Smooth muscle cell (in vitro differentiated cells): Measurements from ENCODE around the gene THRB. TPM values are rescaled to one million over a fixed set of nuclear protein-coding genes. Genes with fewer than 3 reads are reported as not detected.

Source experiments
- DNase-seq: peaks from one replicate; lab custom pipeline; 2025; ENCODE audit not compliant: unreplicated experiment; lab: John Stamatoyannopoulos, UW
- H2AFZ ChIP-seq: fragments of 200-600 bp; sonication (generic); 2 replicates; pipeline ENCODE4 v1.6.0; 2016; ENCODE audit warnings: antibody characterized with exemption, low read depth, mild to moderate bottlenecking
- H3F3A ChIP-seq: fragments of 200-600 bp; sonication (generic); 2 replicates; pipeline ENCODE4 v1.6.0; 2017; ENCODE audit warnings: antibody characterized with exemption, low read depth
- H3K27ac ChIP-seq: fragments of 200-600 bp; sonication (generic); 2 replicates; pipeline ENCODE4 v1.5.1; 2016; ENCODE audit warnings: low read depth, mild to moderate bottlenecking
- H3K27me3 ChIP-seq: fragments of 200-600 bp; sonication (generic); 2 replicates; pipeline ENCODE4 v1.6.1; 2016; ENCODE audit warnings: low read depth, mild to moderate bottlenecking
- H3K36me3 ChIP-seq: fragments of 200-600 bp; sonication (generic); 2 replicates; pipeline ENCODE4 v1.5.1; 2016; ENCODE audit warnings: low read depth
- H3K4me1 ChIP-seq: fragments of 200-600 bp; sonication (generic); 2 replicates; pipeline ENCODE4 v1.5.1; 2016; ENCODE audit warnings: low read depth
- H3K4me2 ChIP-seq: fragments of 200-600 bp; sonication (generic); 2 replicates; pipeline ENCODE4 v1.6.0; 2016; ENCODE audit warnings: mild to moderate bottlenecking
- H3K4me3 ChIP-seq: fragments of 200-600 bp; sonication (generic); 2 replicates; pipeline ENCODE4 v1.5.1; 2016; ENCODE audit warnings: mild to moderate bottlenecking
- H3K79me2 ChIP-seq: fragments of 200-600 bp; sonication (generic); 2 replicates; pipeline ENCODE4 v1.6.0; 2016; ENCODE audit warnings: low read depth, mild to moderate bottlenecking
- H3K9ac ChIP-seq: fragments of 200-600 bp; sonication (generic); 2 replicates; pipeline ENCODE4 v1.6.0; 2016; ENCODE audit warnings: low read depth
- H3K9me3 ChIP-seq: fragments of 200-600 bp; sonication (generic); replicated peaks from 2 replicates; pipeline ENCODE4 v1.5.1; 2016; ENCODE audit warnings: low read depth
- H4K20me1 ChIP-seq: fragments of 200-600 bp; sonication (generic); 2 replicates; pipeline ENCODE4 v1.6.0; 2016; ENCODE audit warnings: low read depth
- CTCF ChIP-seq: fragments of 200-600 bp; sonication (generic); IDR thresholded peaks from 2 replicates; pipeline ENCODE4 v1.5.1; 2017; ENCODE audit warnings: borderline replicate concordance, mild to moderate bottlenecking, antibody characterized with exemption; ENCODE audit not compliant: insufficient read depth, poor library complexity, severe bottlenecking
- WGBS: methylation state at CpG from one replicate; pipeline ENCODE4 v1.1.7; 2016; ENCODE audit warnings: low lambda C conversion rate; 5-methylcytosine and 5-hydroxymethylcytosine counted together
- polyA plus RNA-seq: library from polyadenylated mRNA; unstranded; fragments of >200 nt; fragmentation: Nextera tagmentation; extraction: Ambion mirVana; gene quantifications from 2 replicates; pipeline ENCODE4 v1.2.1, GENCODE V29; 2016
- total RNA-seq: library from RNA; depleted of rRNA; stranded (reverse); fragments of >200 nt; gene quantifications from 2 replicates; pipeline ENCODE4 v1.2.3, GENCODE V29; 2014

The THRB gene
- total and polyA plus RNA-seq, 2 experiments from 2014 or later = 5.6 to 43.8 TPM

- Histone ChIP-seq H2AFZ (no peak overlapping the region), H3K4me2 (no peak overlapping the region), H3K9ac (no peak overlapping the region), H3K27ac (no peak overlapping the region), H3F3A (no peaks in the 10 kb centered on the region), H3K4me1 (peaks cover 11% of the 10 kb centered on the region), H3K4me3 (no peak overlapping the region), H3K79me2 (no peaks in the 10 kb centered on the region), H4K20me1 (no peaks in the 10 kb centered on the region), H3K9me3 (no peaks in the 10 kb centered on the region), H3K27me3 (no peaks in the 10 kb centered on the region), H3K36me3 (no peaks in the 10 kb centered on the region)
- WGBS = 34% methylated on average over 2 of the region's 2 CpGs
- no peak for TF ChIP-seq CTCF
- DNase-seq = no peak
Observed at GRCh38 chr3:24270204-24270691, 224.4 kb downstream of the THRB start.

GRCh38 chr3:24264748-24265158 lies 229.9 kb downstream of the THRB start:
- H3K9ac ChIP-seq = no peak overlapping the region
- H4K20me1 ChIP-seq = no peaks in the 10 kb centered on the region
- H3K27me3 ChIP-seq = no peaks in the 10 kb centered on the region
- H3K27ac ChIP-seq = no peak overlapping the region
- H3K4me1 ChIP-seq = no peaks in the 10 kb centered on the region
- no peak for DNase-seq
- H3F3A ChIP-seq = peaks cover 12% of the 10 kb centered on the region
- H3K4me2 ChIP-seq = no peak overlapping the region
- no peaks in the 10 kb centered on the region for H3K9me3 ChIP-seq
- H3K79me2 ChIP-seq = no peaks in the 10 kb centered on the region
- TF ChIP-seq CTCF = peak; percentile 64
- no peaks in the 10 kb centered on the region for H3K36me3 ChIP-seq
- no peak overlapping the region for H2AFZ ChIP-seq
- H3K4me3 ChIP-seq = no peak overlapping the region
- 59% methylated on average over 3 of the region's 3 CpGs for WGBS

GRCh38 chr3:24264011-24264410 lies 230.6 kb downstream of the THRB start:
- no peak for TF ChIP-seq CTCF
- Histone ChIP-seq H3K27ac (no peak overlapping the region), H3K27me3 (no peaks in the 10 kb centered on the region), H3K4me2 (no peak overlapping the region), H2AFZ (no peak overlapping the region), H4K20me1 (no peaks in the 10 kb centered on the region), H3F3A (peaks cover 12% of the 10 kb centered on the region), H3K79me2 (no peaks in the 10 kb centered on the region), H3K36me3 (no peaks in the 10 kb centered on the region), H3K4me1 (no peaks in the 10 kb centered on the region), H3K9ac (no peak overlapping the region), H3K4me3 (no peak overlapping the region), H3K9me3 (no peaks in the 10 kb centered on the region)
- no peak for DNase-seq
- 94% methylated on average over 1 of the region's 1 CpG for WGBS

GRCh38 chr3:24263069-24263668 lies 231.5 kb downstream of the THRB start:
- no peaks in the 10 kb centered on the region for H3K9me3 ChIP-seq
- H3K36me3 ChIP-seq = no peaks in the 10 kb centered on the region
- no peaks in the 10 kb centered on the region for H3K27me3 ChIP-seq
- no peak for TF ChIP-seq CTCF
- H3K27ac ChIP-seq = no peak overlapping the region
- H3K4me3 ChIP-seq = no peak overlapping the region
- DNase-seq = no peak
- H3K4me1 ChIP-seq = peaks cover 1% of the 10 kb centered on the region
- no peak overlapping the region for H2AFZ ChIP-seq
- H3K4me2 ChIP-seq = no peak overlapping the region
- no peak overlapping the region for H3K9ac ChIP-seq
- no peaks in the 10 kb centered on the region for H3K79me2 ChIP-seq
- no peaks in the 10 kb centered on the region for H4K20me1 ChIP-seq
- 24% methylated on average over 2 of the region's 2 CpGs for WGBS
- H3F3A ChIP-seq = peaks cover 12% of the 10 kb centered on the region
